Spleen (tissue), 7 donors: ENCODE results near the gene METTL21C.

ENCODE experiments used
- CTCF ChIP-seq, 11 experiments: fragments of 200-600 bp in 7 of 11; fragments of 450-650 bp in 4 of 11; sonication (generic) in 4 of 11; IDR thresholded peaks in 8 of 11; conservative IDR thresholded peaks in 3 of 11; 1 replicate in 7 of 11; 2 replicates in 4 of 11; pipeline versions ENCODE4 v1.4.0 to v1.8.0; 2016 to 2021; ENCODE audit warnings: antibody characterized with exemption in 11 of 11, inconsistent platforms in 4 of 11, mild to moderate bottlenecking in 1 of 11
- POLR2A ChIP-seq, 3 donors: fragments of 450-650 bp; IDR thresholded peaks; one replicate each; pipeline ENCODE4 v1.5.1; 2017; ENCODE audit warnings: antibody characterized with exemption in 3 of 3, mild to moderate bottlenecking in 1 of 3
- POLR2AphosphoS5 ChIP-seq, 3 donors: sonication (generic); formaldehyde crosslinking; IDR thresholded peaks; one replicate each; pipeline ENCODE4 v1.5.1; 2017; ENCODE audit warnings: antibody characterized with exemption in 3 of 3
- donor health status: DM: no; HTN: no; CAD: no; lungs with moderate emphysema.
- donor health status: DM: no; HTN: no; CAD: no.
- donor health status: DM: no; HTN: no; CAD: no.

- no peak for TF ChIP-seq CTCF (IDR thresholded peaks at IDR 0.05 in 8 of 11, conservative IDR thresholded peaks at IDR 0.05 in 3 of 11)
- TF ChIP-seq POLR2A (IDR thresholded peaks at IDR 0.05): no peak
- TF ChIP-seq POLR2AphosphoS5 (IDR thresholded peaks at IDR 0.05): no peak
These were observed 5.5 kb upstream of the METTL21C start for GRCh38 chr13:102700088-102701031.
